Osteoblast (primary cell): ENCODE data around the gene SLCO1B3. TPM values are rescaled to one million over a fixed set of nuclear protein-coding genes. Genes with fewer than 3 reads are reported as not detected.

Experiments
- DNase-seq: peaks from one replicate; pipeline ENCODE4 v3.0.0; 2011; ENCODE audit warnings: low spot score, mixed read lengths; ENCODE audit not compliant: insufficient read length; ENCODE audit errors: missing footprints
- H2AFZ ChIP-seq: 2 replicates; pipeline ENCODE4 v1.6.0; 2011; ENCODE audit warnings: mild to moderate bottlenecking, low read length
- H3K27ac ChIP-seq: 2 replicates; pipeline ENCODE4 v1.5.1; 2011; ENCODE audit warnings: mild to moderate bottlenecking, low read depth, low read length, moderate library complexity
- H3K27me3 ChIP-seq: 2 replicates; pipeline ENCODE4 v1.6.0; 2012; ENCODE audit warnings: mild to moderate bottlenecking, control low read depth, inconsistent platforms, low read length, moderate library complexity; ENCODE audit not compliant: insufficient read depth
- H3K36me3 ChIP-seq: 2 replicates; pipeline ENCODE4 v1.5.1; 2011; ENCODE audit warnings: mild to moderate bottlenecking, low read length, control low read depth, moderate library complexity; ENCODE audit not compliant: insufficient read depth
- H3K4me1 ChIP-seq: 2 replicates; pipeline ENCODE4 v1.5.1; 2011; ENCODE audit warnings: mild to moderate bottlenecking, low read length, control low read depth, moderate library complexity; ENCODE audit not compliant: insufficient read depth
- H3K4me2 ChIP-seq: 2 replicates; pipeline ENCODE4 v1.6.0; 2011; ENCODE audit warnings: mild to moderate bottlenecking, low read length; ENCODE audit not compliant: insufficient read depth
- H3K4me3 ChIP-seq: fragments of 200-600 bp; sonication (generic); 3 replicates; pipeline ENCODE4 v1.5.1; 2012; ENCODE audit warnings: mild to moderate bottlenecking, low read length, inconsistent platforms; ENCODE audit not compliant: insufficient read depth
- H3K79me2 ChIP-seq: 2 replicates; pipeline ENCODE4 v1.6.0; 2012; ENCODE audit warnings: mild to moderate bottlenecking, low read length, control low read depth, inconsistent platforms; ENCODE audit not compliant: insufficient read depth
- H3K9me3 ChIP-seq: 2 replicates; pipeline ENCODE4 v1.5.1; 2011; ENCODE audit warnings: low read depth, low read length, control low read depth
- H4K20me1 ChIP-seq: 2 replicates; pipeline ENCODE4 v1.6.0; 2012; ENCODE audit warnings: mild to moderate bottlenecking, low read length, control low read depth; ENCODE audit not compliant: insufficient read depth
- CTCF ChIP-seq: IDR thresholded peaks from 2 replicates; pipeline ENCODE4 v1.5.1; 2011; ENCODE audit warnings: mild to moderate bottlenecking, low read depth, low read length, moderate library complexity; ENCODE audit errors: extremely low read depth
- total RNA-seq: library from RNA; depleted of rRNA; stranded (reverse); fragments of >200 nt; gene quantifications from 2 replicates; pipeline ENCODE4 v1.2.3, GENCODE V29; 2012

SLCO1B3 gene
- total RNA-seq, 1 donor, result not detected

GRCh38 chr12:20822415-20822814 is 11.9 kb downstream of the SLCO1B3 start:
- no peak for DNase-seq
- H3K79me2 ChIP-seq, result no peaks in the 10 kb centered on the region
- H2AFZ ChIP-seq, result no peak overlapping the region
- no peak overlapping the region for H3K27ac ChIP-seq
- TF ChIP-seq CTCF, result no peak
- no peaks in the 10 kb centered on the region for H4K20me1 ChIP-seq
- H3K36me3 ChIP-seq, result no peaks in the 10 kb centered on the region
- no peaks in the 10 kb centered on the region for H3K9me3 ChIP-seq
- no peaks in the 10 kb centered on the region for H3K4me1 ChIP-seq
- no peak overlapping the region for H3K4me2 ChIP-seq
- no peaks in the 10 kb centered on the region for H3K27me3 ChIP-seq
- H3K4me3 ChIP-seq, result no peak overlapping the region

GRCh38 chr12:20822925-20823324 is 12.4 kb downstream of the SLCO1B3 start:
- DNase-seq, result no peak
- Histone ChIP-seq H3K4me2 (no peak overlapping the region), H2AFZ (no peak overlapping the region), H3K79me2 (no peaks in the 10 kb centered on the region), H3K27me3 (no peaks in the 10 kb centered on the region), H3K27ac (no peak overlapping the region), H3K4me1 (no peaks in the 10 kb centered on the region), H3K4me3 (no peak overlapping the region), H4K20me1 (no peaks in the 10 kb centered on the region), H3K9me3 (no peaks in the 10 kb centered on the region), H3K36me3 (no peaks in the 10 kb centered on the region)
- no peak for TF ChIP-seq CTCF

DNA sequence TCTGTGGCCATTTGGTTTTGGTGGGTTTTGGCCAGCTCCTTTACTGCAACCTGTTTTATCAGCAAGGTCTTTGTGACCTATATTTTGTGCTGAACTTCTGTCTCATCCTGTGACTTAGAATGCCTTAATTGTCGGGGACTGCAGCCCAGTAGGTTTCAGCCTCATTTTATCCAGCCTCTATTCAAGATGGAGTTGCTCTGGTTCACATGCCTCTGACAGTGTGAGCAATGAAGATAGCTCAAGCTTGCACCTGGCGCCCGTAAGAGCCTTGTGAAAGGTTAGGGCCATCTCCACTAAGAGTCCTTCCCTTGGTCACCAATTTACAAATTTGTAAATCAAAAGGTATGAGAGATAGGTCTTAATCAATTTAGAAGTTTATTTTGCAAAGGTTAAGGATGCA is 19.4 kb downstream of the SLCO1B3 start:
- H3K79me2 ChIP-seq, result no peaks in the 10 kb centered on the region
- H2AFZ ChIP-seq, result no peak overlapping the region
- DNase-seq, result no peak
- H3K4me1 ChIP-seq, result no peaks in the 10 kb centered on the region
- no peak overlapping the region for H3K4me2 ChIP-seq
- H3K36me3 ChIP-seq, result no peaks in the 10 kb centered on the region
- H3K27ac ChIP-seq, result no peak overlapping the region
- no peak overlapping the region for H3K4me3 ChIP-seq
- no peaks in the 10 kb centered on the region for H4K20me1 ChIP-seq
- no peaks in the 10 kb centered on the region for H3K27me3 ChIP-seq
- no peaks in the 10 kb centered on the region for H3K9me3 ChIP-seq
- no peak for TF ChIP-seq CTCF

DNA sequence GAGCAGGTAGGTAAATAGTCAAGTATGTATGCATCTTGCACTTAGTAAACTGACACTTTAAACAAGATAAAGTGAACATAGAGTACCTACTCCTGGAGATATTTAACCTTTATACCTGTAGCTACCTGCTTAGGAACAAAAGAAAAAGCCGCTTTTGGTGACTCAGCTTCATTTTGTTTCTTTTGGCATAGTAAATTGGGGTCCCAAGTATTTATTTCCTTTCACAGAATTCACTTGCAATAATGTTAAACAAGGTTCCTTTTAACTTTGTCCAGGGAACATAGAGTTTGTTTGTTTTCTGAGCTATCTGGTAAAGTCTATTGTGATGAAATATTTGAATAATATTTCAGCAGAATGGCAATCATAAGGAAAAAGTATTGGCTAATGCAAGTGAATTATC is 20.0 kb downstream of the SLCO1B3 start:
- Histone ChIP-seq H3K27ac (no peak overlapping the region), H3K9me3 (no peaks in the 10 kb centered on the region), H4K20me1 (no peaks in the 10 kb centered on the region), H2AFZ (no peak overlapping the region), H3K36me3 (no peaks in the 10 kb centered on the region), H3K79me2 (no peaks in the 10 kb centered on the region), H3K4me1 (no peaks in the 10 kb centered on the region), H3K4me2 (no peak overlapping the region), H3K27me3 (no peaks in the 10 kb centered on the region), H3K4me3 (no peak overlapping the region)
- TF ChIP-seq CTCF, result no peak
- DNase-seq, result no peak
